ENCODE data around the gene WDR88. TPM values are rescaled to one million over a fixed set of nuclear protein-coding genes. Genes with fewer than 3 reads are reported as not detected.
A peak's percentile ranks its signal among the peaks of the same experiment; 100 is the strongest.

WDR88 gene
- total and polyA plus RNA-seq, 2 of the 13 experiments (the other 11 are each of a cell fraction or from before 2014, with no cell fraction given): not detected

GRCh38 chr19:33224694-33225457, 93.0 kb downstream of the WDR88 start (continued):
- TF ChIP-seq AGO2 (optimal IDR thresholded peaks at IDR 0.05; ENCODE audit: low read depth, low read length): peak; percentile 21
- TF ChIP-seq DR1 (CRISPR knock-in tag; IDR thresholded peaks at IDR 0.05): peak; percentile 18; the same call in 1 of the 2 replicates
- 0 out of 2 replicates have a peak, but pooled peaks have one; percentile 57 for TF ChIP-seq ZHX1 (CRISPR knock-in tag; IDR thresholded peaks at IDR 0.05; ENCODE audit: low read depth)
- TF ChIP-seq CC2D1A (CRISPR knock-in tag; IDR thresholded peaks at IDR 0.05): no peak
- TF ChIP-seq LRRFIP1 (CRISPR knock-in tag; conservative IDR thresholded peaks at IDR 0.05): no peak
- TF ChIP-seq ARHGAP35 (CRISPR knock-in tag; IDR thresholded peaks at IDR 0.05; ENCODE audit: borderline replicate concordance): 0 out of 2 replicates have a peak, but pooled peaks have one; percentile 23
- TF ChIP-seq NCOA2 (CRISPR knock-in tag; IDR thresholded peaks at IDR 0.05): 0 out of 2 replicates have a peak, but pooled peaks have one; percentile 19
- TF ChIP-seq HNRNPL (IDR thresholded peaks at IDR 0.05; ENCODE audit: low read depth, low read length): 0 out of 2 replicates have a peak, but pooled peaks have one; percentile 71
- peak; percentile 67 for TF ChIP-seq ZNF768 (CRISPR knock-in tag; IDR thresholded peaks at IDR 0.05)
- TF ChIP-seq POGK (CRISPR knock-in tag; conservative IDR thresholded peaks at IDR 0.05): no peak
- peak; percentile 31; the same call in 1 of the 2 replicates for TF ChIP-seq ZGPAT (CRISPR knock-in tag; IDR thresholded peaks at IDR 0.05)
- no peak for TF ChIP-seq SOX13 (IDR thresholded peaks at IDR 0.05)
- TF ChIP-seq SOX13 (CRISPR knock-in tag; conservative IDR thresholded peaks at IDR 0.05 in 1 of 2, IDR thresholded peaks at IDR 0.05 in 1 of 2): 0 out of 4 replicates have a peak, but pooled peaks of 1 of the 2 experiments have one; percentile 20
- TF ChIP-seq MZF1 (CRISPR knock-in tag; IDR thresholded peaks at IDR 0.05; ENCODE audit: borderline replicate concordance): no peak
- TF ChIP-seq ZNF629 (CRISPR knock-in tag; conservative IDR thresholded peaks at IDR 0.05): peak; percentile 96
- peak; percentile 67 for TF ChIP-seq ZKSCAN1 (IDR thresholded peaks at IDR 0.05; ENCODE audit: low read length)
- TF ChIP-seq NR2F2 (IDR thresholded peaks at IDR 0.05; ENCODE audit: borderline replicate concordance, low read depth): peak; percentile 42; the same call in 1 of the 2 replicates
- peak; percentile 35; the same call in 1 of the 2 replicates for TF ChIP-seq ZFP91 (CRISPR knock-in tag; IDR thresholded peaks at IDR 0.05; ENCODE audit: borderline replicate concordance)
